ENCODE measurements around the gene GABRB1.

- TF ChIP-seq TAF1 (IDR thresholded peaks at IDR 0.05; ENCODE audit: low read depth, low read length) (no peak), SP1 (IDR thresholded peaks at IDR 0.05; ENCODE audit: low read depth, low read length) (no peak), CTCF (IDR thresholded peaks at IDR 0.05; ENCODE audit: control extremely low read depth in 1 of 3, insufficient read depth in 1 of 3, low read depth in 1 of 3, low read length in 3 of 3) (no peak)
Observed at GRCh38 chr4:47195706-47196105, 164.3 kb downstream of the GABRB1 start.

Data from H1 (cell line).